ENCODE measurements around the gene AUTS2. TPM values are rescaled to one million over a fixed set of nuclear protein-coding genes. Genes with fewer than 3 reads are reported as not detected.

Gene AUTS2
- total RNA-seq, 1 experiment from 2014 or later: 2.5 TPM

DNA sequence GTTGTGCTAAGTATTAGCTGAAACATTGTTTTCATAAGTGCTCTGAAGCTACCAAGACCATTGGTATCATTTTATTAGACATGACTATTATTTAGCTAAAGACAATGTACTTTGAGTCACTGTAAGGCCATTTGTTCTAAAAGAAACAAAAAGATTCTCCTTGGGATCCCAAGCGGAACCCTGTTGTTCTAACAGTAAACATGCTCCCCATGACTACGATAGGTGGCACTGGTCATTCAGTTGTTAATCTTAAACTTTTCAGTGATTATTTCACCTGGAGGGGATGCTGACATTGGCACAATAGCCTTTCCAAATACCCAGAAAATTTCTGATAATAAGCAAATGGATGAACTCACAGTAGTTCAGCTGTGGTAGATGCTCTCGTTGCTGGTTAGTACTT is 715.0 kb downstream of the AUTS2 start:
- TF ChIP-seq SIN3A (IDR thresholded peaks at IDR 0.05; ENCODE audit: borderline replicate concordance, insufficient read depth, low read depth, low read length) (no peak), TCF7L2 (IDR thresholded peaks at IDR 0.05; ENCODE audit: low read depth, low read length) (no peak)
- TF ChIP-seq, protein P1, sequence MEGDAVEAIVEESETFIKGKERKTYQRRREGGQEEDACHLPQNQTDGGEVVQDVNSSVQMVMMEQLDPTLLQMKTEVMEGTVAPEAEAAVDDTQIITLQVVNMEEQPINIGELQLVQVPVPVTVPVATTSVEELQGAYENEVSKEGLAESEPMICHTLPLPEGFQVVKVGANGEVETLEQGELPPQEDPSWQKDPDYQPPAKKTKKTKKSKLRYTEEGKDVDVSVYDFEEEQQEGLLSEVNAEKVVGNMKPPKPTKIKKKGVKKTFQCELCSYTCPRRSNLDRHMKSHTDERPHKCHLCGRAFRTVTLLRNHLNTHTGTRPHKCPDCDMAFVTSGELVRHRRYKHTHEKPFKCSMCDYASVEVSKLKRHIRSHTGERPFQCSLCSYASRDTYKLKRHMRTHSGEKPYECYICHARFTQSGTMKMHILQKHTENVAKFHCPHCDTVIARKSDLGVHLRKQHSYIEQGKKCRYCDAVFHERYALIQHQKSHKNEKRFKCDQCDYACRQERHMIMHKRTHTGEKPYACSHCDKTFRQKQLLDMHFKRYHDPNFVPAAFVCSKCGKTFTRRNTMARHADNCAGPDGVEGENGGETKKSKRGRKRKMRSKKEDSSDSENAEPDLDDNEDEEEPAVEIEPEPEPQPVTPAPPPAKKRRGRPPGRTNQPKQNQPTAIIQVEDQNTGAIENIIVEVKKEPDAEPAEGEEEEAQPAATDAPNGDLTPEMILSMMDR (IDR thresholded peaks at IDR 0.05): no peak
- no peaks in the 10 kb centered on the region for H3K4me1 ChIP-seq (ENCODE audit: control insufficient read depth, insufficient read depth, low read length)
- H3K27ac ChIP-seq (ENCODE audit: low read length): no peak overlapping the region
- H3K4me3 ChIP-seq (ENCODE audit: low read depth in 2 of 2, low read length in 2 of 2): no peak overlapping the region
- ATAC-seq: no peak
- ChIA-PET POLR2A (no interaction called here), CTCF (no interaction called here)
- no peaks in the 10 kb centered on the region for H3K27me3 ChIP-seq (ENCODE audit: control insufficient read depth, insufficient read depth, low read length)
- H3K9me3 ChIP-seq (ENCODE audit: control insufficient read depth, insufficient read depth, low read depth, low read length): no peaks in the 10 kb centered on the region
- in situ Hi-C loops (cut with HindIII; ENCODE audit: low pct_unique_long_range_greater_than_20kb, low sequenced_read_pairs) (no loop called here), intact Hi-C loops (cut with micrococcal nuclease; ENCODE audit: unreplicated experiment) (no loop called here)
- H3K36me3 ChIP-seq (ENCODE audit: control insufficient read depth, insufficient read depth, low read length): no peaks in the 10 kb centered on the region
- no TSS peak for BruUV-seq (replicated peaks)
- no peak for DNase-seq (ENCODE audit: low read depth, low spot score)

DNA sequence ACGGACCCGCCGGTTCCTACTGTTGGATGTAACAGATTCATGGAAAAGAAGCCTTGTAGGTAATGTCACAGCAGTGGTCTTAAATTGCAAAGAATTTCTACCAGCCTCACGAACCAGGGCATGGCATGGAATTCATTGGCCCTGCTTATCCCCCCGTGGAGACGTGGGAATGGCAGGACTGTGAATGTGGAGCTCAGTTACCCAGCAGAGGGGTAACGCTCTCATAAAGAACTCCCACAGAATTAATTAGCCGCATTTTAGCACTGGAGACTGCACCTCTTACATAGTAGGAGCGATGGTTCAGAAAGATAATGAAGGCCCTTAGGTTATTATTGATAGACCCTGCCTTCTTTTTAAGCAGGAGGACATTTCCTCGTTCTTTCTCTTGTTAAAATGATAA is 715.4 kb downstream of the AUTS2 start:
- POLR2A ChIA-PET: no interaction called here
- Histone ChIP-seq H3K4me3 (ENCODE audit: low read depth in 2 of 2, low read length in 2 of 2) (no peak overlapping the region), H3K27me3 (ENCODE audit: control insufficient read depth, insufficient read depth, low read length) (no peaks in the 10 kb centered on the region), H3K4me1 (ENCODE audit: control insufficient read depth, insufficient read depth, low read length) (no peaks in the 10 kb centered on the region), H3K36me3 (ENCODE audit: control insufficient read depth, insufficient read depth, low read length) (no peaks in the 10 kb centered on the region), H3K9me3 (ENCODE audit: control insufficient read depth, insufficient read depth, low read depth, low read length) (no peaks in the 10 kb centered on the region), H3K27ac (ENCODE audit: low read length) (no peak overlapping the region)
- CTCF ChIA-PET: no interaction called here
- intact Hi-C loops (cut with micrococcal nuclease; ENCODE audit: unreplicated experiment) (no loop called here), in situ Hi-C loops (cut with HindIII; ENCODE audit: low pct_unique_long_range_greater_than_20kb, low sequenced_read_pairs) (no loop called here)
- no peak for ATAC-seq
- DNase-seq (ENCODE audit: low read depth, low spot score): no peak
- no TSS peak for BruUV-seq (replicated peaks)
- no peak for TF ChIP-seq REST (IDR thresholded peaks at IDR 0.05; ENCODE audit: insufficient read depth in 1 of 2, low read depth in 2 of 2, low read length in 1 of 2)
- TF ChIP-seq TCF7L2 (IDR thresholded peaks at IDR 0.05; ENCODE audit: low read depth, low read length): no peak
- no peak for TF ChIP-seq POLR2AphosphoS5 (IDR thresholded peaks at IDR 0.05; ENCODE audit: low read depth, low read length)
- TF ChIP-seq, protein P1 (IDR thresholded peaks at IDR 0.05): no peak
- TF ChIP-seq SIN3A (IDR thresholded peaks at IDR 0.05; ENCODE audit: borderline replicate concordance, insufficient read depth, low read depth, low read length): no peak

Data from Panc1 (cell line).